Right ventricle myocardium superior (tissue), 1 donor: ENCODE measurements around the gene IMPG2. TPM values are rescaled to one million over a fixed set of nuclear protein-coding genes. Genes with fewer than 3 reads are reported as not detected.
A peak's percentile ranks its signal among the peaks of the same experiment; 100 is the strongest.
"Not testable (repeated sequence)": the region's sequence is repeated elsewhere in the genome, so short reads cannot be mapped to it uniquely, and the experiment has no call there.

ENCODE experiments used
- ATAC-seq: fragments of 200-7000 bp; cut with Tn5 transposase; one replicate; pipeline ENCODE4 v1.9.1; 2020; ENCODE audit warnings: mild to moderate bottlenecking; ENCODE audit not compliant: poor library complexity
- DNase-seq: peaks from one replicate; pipeline ENCODE4 v3.0.0-alpha.2; 2020
- intact Hi-C: fragments of 100-400 bp; cut with DNase I; formaldehyde crosslinking; loops from one replicate; pipeline ENCODE4 v1.11.2; 2022
- long read RNA-seq: library from polyadenylated mRNA; unstranded; transcript quantifications from one replicate; pipeline ENCODE4 v2.0.0, GENCODE V29; 2021
- total RNA-seq: library from RNA; stranded (reverse); fragmentation: NEBNext Ultra II Directional; extraction: Animal tissue kit (Norgen Biotek cat#: 25700); gene quantifications from one replicate; pipeline ENCODE4 v1.2.1, GENCODE V29; 2021
- donor health status: DM: no; HTN: yes; CAD: no; lungs with severe emphysema.

Gene IMPG2
- total RNA-seq = 0.11 TPM
- long read RNA-seq = 0 reads

- ATAC-seq (no peak), DNase-seq (no peak)
- intact Hi-C loops = no loop called here
Observed at GRCh38 chr3:101320475-101320874, at the start of gene IMPG2. IMPG2 (minus strand) TSS chr3:101320575; CDS start chr3:101320372, 203 bp downstream.

GRCh38 chr3:101362406-101362805 is 42.0 kb upstream of the IMPG2 start:
- intact Hi-C loops = no loop called here
- DNase-seq (no peak), ATAC-seq (no peak)

- DNase-seq (no peak), ATAC-seq (no peak)
- intact Hi-C loops = no loop called here
Observed at GRCh38 chr3:101351829-101352228, 31.5 kb upstream of the IMPG2 start.

GRCh38 chr3:101340591-101340990 is 20.2 kb upstream of the IMPG2 start:
- intact Hi-C loops = no loop called here
- no peak for ATAC-seq
- no peak for DNase-seq

- ATAC-seq (no peak), DNase-seq (no peak)
- intact Hi-C loops = no loop called here
Observed at GRCh38 chr3:101333883-101334282, 13.5 kb upstream of the IMPG2 start.

GRCh38 chr3:101329016-101329673 is 8.8 kb upstream of the IMPG2 start:
- peak; percentile 77 for ATAC-seq
- intact Hi-C loops = no loop called here
- DNase-seq = no peak

GRCh38 chr3:101325393-101326134 is 5.2 kb upstream of the IMPG2 start:
- intact Hi-C loops = no loop called here
- DNase-seq (no peak), ATAC-seq (no peak)

- DNase-seq = no peak
- intact Hi-C loops = no loop called here
- no peak for ATAC-seq
Observed at GRCh38 chr3:101319531-101319930, 844 bp downstream of the IMPG2 start.

GRCh38 chr3:101312545-101312944 is 7.8 kb downstream of the IMPG2 start:
- intact Hi-C loops = no loop called here
- ATAC-seq (no peak), DNase-seq (no peak)

- intact Hi-C loops = no loop called here
- ATAC-seq = no peak
- no peak for DNase-seq
Observed at GRCh38 chr3:101311676-101312075, 8.7 kb downstream of the IMPG2 start.

GRCh38 chr3:101310978-101311375 is 9.4 kb downstream of the IMPG2 start:
- DNase-seq = no peak
- intact Hi-C loops = no loop called here
- ATAC-seq = no peak

- intact Hi-C loops, ATAC-seq: not testable (repeated sequence)
- peak; percentile 26 for DNase-seq
Observed at GRCh38 chr3:101308147-101308772, 12.1 kb downstream of the IMPG2 start.

- no peak for ATAC-seq
- intact Hi-C loops = no loop called here
- no peak for DNase-seq
Observed at GRCh38 chr3:101303836-101304235, 16.5 kb downstream of the IMPG2 start.

GRCh38 chr3:101303089-101303731 is 17.2 kb downstream of the IMPG2 start:
- DNase-seq = no peak
- no peak for ATAC-seq
- intact Hi-C loops = no loop called here

GRCh38 chr3:101300073-101300472 is 20.3 kb downstream of the IMPG2 start:
- ATAC-seq = no peak

GRCh38 chr3:101292027-101292426 is 28.3 kb downstream of the IMPG2 start:
- ATAC-seq (no peak), DNase-seq (no peak)
- intact Hi-C loops = no loop called here

More at GRCh38 chr3:101300073-101300472, 20.3 kb downstream of the IMPG2 start:
- no peak for DNase-seq
- intact Hi-C loops = no loop called here

- intact Hi-C loops = no loop called here
- ATAC-seq = no peak
- DNase-seq = no peak
Observed at GRCh38 chr3:101288294-101288693, 32.1 kb downstream of the IMPG2 start.

GRCh38 chr3:101284757-101285156 is 35.6 kb downstream of the IMPG2 start:
- DNase-seq = no peak
- ATAC-seq = no peak
- intact Hi-C loops = no loop called here

- intact Hi-C loops = no loop called here
- ATAC-seq (no peak), DNase-seq (no peak)
Observed at GRCh38 chr3:101281521-101282030, 38.8 kb downstream of the IMPG2 start.
